Gastrocnemius medialis (tissue), 4 donors: ENCODE data around the gene SPINT1. TPM values are rescaled to one million over a fixed set of nuclear protein-coding genes. Genes with fewer than 3 reads are reported as not detected.

Experiments used
- ATAC-seq, 2 donors: fragments of 150-250 bp; one replicate each; pipeline ENCODE4 v1.9.1; 2016
- DNase-seq, 2 donors: peaks; one replicate each; pipeline ENCODE4 v3.0.0-alpha.2; 2019
- H3K27ac ChIP-seq, 4 donors: fragments of 200-600 bp; sonication (generic); 1 replicate in 1 of 4; 2 replicates in 3 of 4; pipeline ENCODE4 v1.5.1; 2016 to 2018; ENCODE audit warnings: mild to moderate bottlenecking in 2 of 4, moderate library complexity in 1 of 4
- H3K27me3 ChIP-seq, 3 donors: fragments of 200-600 bp; sonication (generic) in 2 of 3; 1 replicate in 1 of 3; 2 replicates in 2 of 3; pipeline versions ENCODE4 v1.5.1 to v1.6.0; 2016 to 2019; ENCODE audit warnings: mild to moderate bottlenecking in 1 of 3, moderate library complexity in 1 of 3
- H3K36me3 ChIP-seq, 2 donors: fragments of 200-600 bp; sonication (generic) in 1 of 2; one replicate each; pipeline ENCODE4 v1.5.1; 2017 to 2018
- H3K4me1 ChIP-seq, 2 donors: fragments of 200-600 bp; sonication (generic) in 1 of 2; one replicate each; pipeline ENCODE4 v1.5.1; 2016 to 2017; ENCODE audit warnings: mild to moderate bottlenecking in 2 of 2
- H3K4me3 ChIP-seq, 4 donors: fragments of 200-600 bp; sonication (generic) in 3 of 4; 1 replicate in 1 of 4; 2 replicates in 3 of 4; pipeline ENCODE4 v1.5.1; 2016 to 2019; ENCODE audit warnings: mild to moderate bottlenecking in 2 of 4
- H3K9me3 ChIP-seq, 3 donors: fragments of 200-600 bp; sonication (generic) in 2 of 3; 1 replicate in 1 of 3; 2 replicates in 2 of 3; pipeline ENCODE4 v1.5.1; 2016 to 2019
- CTCF ChIP-seq, 5 experiments: fragments of 450-650 bp in 3 of 5; fragments of 200-600 bp in 2 of 5; sonication (generic) in 2 of 5; IDR thresholded peaks in 4 of 5; conservative IDR thresholded peaks in 1 of 5; 1 replicate in 4 of 5; 2 replicates in 1 of 5; pipeline ENCODE4 v1.5.1; 2016 to 2019; ENCODE audit warnings: antibody characterized with exemption in 5 of 5, mild to moderate bottlenecking in 3 of 5, moderate library complexity in 3 of 5
- POLR2A ChIP-seq, 2 donors: fragments of 450-650 bp; IDR thresholded peaks; one replicate each; pipeline ENCODE4 v1.6.1; 2017; ENCODE audit warnings: antibody characterized with exemption in 2 of 2, mild to moderate bottlenecking in 2 of 2, moderate library complexity in 2 of 2
- in situ Hi-C, 4 donors: fragments of 200-750 bp; cut with MboI; loops; one replicate each; pipeline versions ENCODE4 v1.15.0 to v1.8.0; 2017; ENCODE audit warnings: low sequenced_read_pairs in 4 of 4
- intact Hi-C: fragments of 100-400 bp; cut with DNase I; formaldehyde crosslinking; loops from one replicate; pipeline ENCODE4 v1.15.1; 2023; ENCODE audit warnings: low total_unique reads
- total RNA-seq, 4 donors: library from RNA; depleted of rRNA; stranded (reverse); fragments of >200 nt; gene quantifications; one replicate each; pipeline versions ENCODE4 v1.1.0 to v1.2.3, GENCODE V29; 2016

SPINT1 gene
- total RNA-seq, 4 donors from 2014 or later: 0.42 to 5.0 (median 1.0) TPM; not detected in 1

DNA sequence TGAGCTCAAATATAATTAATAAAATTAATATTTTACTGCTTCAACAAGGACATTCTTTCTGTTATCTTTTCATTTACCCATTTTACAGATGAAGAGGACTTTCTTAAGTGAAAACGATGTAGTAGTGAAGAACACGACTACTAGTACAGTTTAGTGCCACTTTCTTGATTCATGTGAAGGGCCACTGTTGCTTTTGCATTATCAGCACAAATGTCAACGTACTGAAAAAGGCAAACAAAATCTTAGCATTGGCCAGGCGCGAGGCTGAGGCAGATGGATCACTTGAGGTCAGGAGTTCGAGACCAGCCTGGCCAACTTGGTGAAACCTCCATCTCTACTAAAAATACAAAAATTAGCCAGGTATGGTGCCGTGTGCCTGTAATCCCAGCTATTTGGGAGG, 24.8 kb upstream of the SPINT1 start:
- no peak for DNase-seq
- intact Hi-C loops (no loop called here), in situ Hi-C loops (no loop called here)
- ATAC-seq: no peak
- H3K27ac ChIP-seq: no peak overlapping the region
- no peaks in the 10 kb centered on the region for H3K9me3 ChIP-seq
- H3K4me3 ChIP-seq: no peak overlapping the region
- no peak for TF ChIP-seq POLR2A (IDR thresholded peaks at IDR 0.05)
- no peak for TF ChIP-seq CTCF (IDR thresholded peaks at IDR 0.05 in 4 of 5, conservative IDR thresholded peaks at IDR 0.05 in 1 of 5)
- H3K4me1 ChIP-seq: no peaks in the 10 kb centered on the region
- H3K36me3 ChIP-seq: no peaks in the 10 kb centered on the region
- no peaks in the 10 kb centered on the region for H3K27me3 ChIP-seq

GRCh38 chr15:40821195-40821594, 22.7 kb upstream of the SPINT1 start:
- ATAC-seq (no peak), DNase-seq (no peak)
- no peak overlapping the region for H3K27ac ChIP-seq
- no peak overlapping the region for H3K4me3 ChIP-seq
- in situ Hi-C loops: no loop called here
- TF ChIP-seq POLR2A (IDR thresholded peaks at IDR 0.05) (no peak), CTCF (IDR thresholded peaks at IDR 0.05 in 4 of 5, conservative IDR thresholded peaks at IDR 0.05 in 1 of 5) (no peak)
- H3K9me3 ChIP-seq: no peaks in the 10 kb centered on the region
- H3K27me3 ChIP-seq: no peaks in the 10 kb centered on the region
- intact Hi-C loops: no loop called here
- H3K36me3 ChIP-seq: no peaks in the 10 kb centered on the region
- H3K4me1 ChIP-seq: no peaks in the 10 kb centered on the region

DNA sequence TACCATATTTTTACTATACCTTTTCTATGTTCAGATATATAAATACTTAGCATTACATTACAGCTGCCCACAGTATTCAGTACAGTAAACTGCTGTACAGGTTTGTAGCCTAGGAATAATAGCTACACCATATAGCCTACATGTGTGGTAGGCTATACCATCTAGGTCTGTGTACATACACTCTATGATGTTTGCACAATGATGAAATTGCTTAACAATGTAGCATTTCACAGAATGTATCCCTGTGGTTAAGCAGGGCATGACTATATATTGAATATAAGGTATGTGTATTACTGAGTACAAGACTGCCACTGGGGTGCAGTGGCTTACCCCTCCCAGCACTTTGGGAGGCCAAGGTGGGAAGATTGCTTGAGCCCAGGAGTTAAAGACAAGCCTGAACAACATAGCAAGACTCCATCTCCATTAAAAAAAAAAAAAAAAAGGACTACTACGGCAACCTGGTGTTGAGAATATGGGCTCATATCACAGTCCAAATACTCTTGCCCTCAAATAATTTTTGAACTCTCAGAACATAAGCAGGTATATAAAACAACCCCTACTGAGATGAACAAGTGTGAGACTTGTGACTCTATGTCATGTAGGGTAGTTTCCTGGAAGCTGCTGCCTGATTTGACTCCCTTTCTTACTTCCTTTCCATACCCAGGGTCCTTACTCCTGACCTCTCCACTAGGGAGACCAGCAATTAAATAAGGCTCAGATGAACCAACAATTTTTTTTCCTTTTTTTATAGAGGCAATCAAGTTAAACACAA, 20.1 kb upstream of the SPINT1 start:
- Histone ChIP-seq H3K9me3 (no peaks in the 10 kb centered on the region), H3K4me3 (no peak overlapping the region), H3K27me3 (no peaks in the 10 kb centered on the region), H3K4me1 (no peaks in the 10 kb centered on the region), H3K36me3 (no peaks in the 10 kb centered on the region), H3K27ac (no peak overlapping the region)
- no peak for ATAC-seq
- no peak for DNase-seq
- intact Hi-C loops (no loop called here), in situ Hi-C loops (no loop called here)
- no peak for TF ChIP-seq POLR2A (IDR thresholded peaks at IDR 0.05)
- TF ChIP-seq CTCF (IDR thresholded peaks at IDR 0.05 in 4 of 5, conservative IDR thresholded peaks at IDR 0.05 in 1 of 5): no peak

DNA sequence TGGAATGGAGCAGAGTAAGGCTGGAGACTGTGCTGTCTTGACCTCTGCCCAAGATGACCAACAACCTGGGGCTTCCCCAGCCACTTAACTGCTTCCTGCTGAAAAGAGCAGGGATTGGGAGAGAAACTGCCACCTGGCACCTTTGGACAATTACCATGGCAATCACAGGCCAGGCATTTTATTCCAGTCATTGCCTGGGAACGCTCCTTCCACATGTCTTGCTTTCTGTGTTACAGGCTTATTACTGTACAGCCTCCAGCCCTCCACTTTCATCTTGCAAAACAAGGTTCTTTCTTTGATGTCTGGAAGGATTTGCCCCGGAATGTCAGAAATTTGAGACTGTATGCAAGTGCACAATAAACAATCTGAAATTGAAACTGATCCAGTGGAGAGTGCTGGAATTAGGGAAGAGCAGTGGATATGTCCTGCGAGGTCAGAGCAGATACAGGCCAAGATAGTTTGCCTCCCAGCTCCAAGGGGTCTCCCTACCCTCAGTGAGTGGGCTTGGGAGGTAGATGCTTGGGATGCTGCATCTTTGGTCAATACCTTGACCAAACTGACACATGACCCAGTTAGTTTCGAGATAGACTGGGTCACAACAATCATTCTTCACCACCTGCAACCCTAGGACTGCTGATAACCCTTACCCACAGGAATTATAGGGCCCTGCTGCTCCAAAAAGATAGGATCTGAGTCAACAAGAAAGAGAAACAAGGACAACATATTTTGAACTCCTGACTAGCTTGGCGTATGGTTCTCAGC, 18.0 kb upstream of the SPINT1 start:
- no peaks in the 10 kb centered on the region for H3K36me3 ChIP-seq
- no peak for DNase-seq
- H3K4me3 ChIP-seq: no peak overlapping the region
- TF ChIP-seq POLR2A (IDR thresholded peaks at IDR 0.05) (no peak), CTCF (IDR thresholded peaks at IDR 0.05 in 4 of 5, conservative IDR thresholded peaks at IDR 0.05 in 1 of 5) (no peak)
- H3K27me3 ChIP-seq: no peaks in the 10 kb centered on the region
- no peaks in the 10 kb centered on the region for H3K4me1 ChIP-seq
- ATAC-seq: no peak
- in situ Hi-C loops (no loop called here), intact Hi-C loops (no loop called here)
- H3K27ac ChIP-seq: no peak overlapping the region
- no peaks in the 10 kb centered on the region for H3K9me3 ChIP-seq
